Measurements from ENCODE around the gene MAP9.

- TF ChIP-seq JUNB (IDR thresholded peaks at IDR 0.05) (no peak), NR2C2 (IDR thresholded peaks at IDR 0.05; ENCODE audit: borderline replicate concordance, control insufficient read depth, insufficient read length, low read depth) (no peak), MYC (IDR thresholded peaks at IDR 0.05; ENCODE audit: insufficient read depth, insufficient read length, insufficient replicate concordance, low read length, severe bottlenecking) (no peak), ZZZ3 (IDR thresholded peaks at IDR 0.05; ENCODE audit: control insufficient read depth, insufficient read length, low read depth) (no peak), MLLT1 (IDR thresholded peaks at IDR 0.05) (no peak), MTA2 (IDR thresholded peaks at IDR 0.05; ENCODE audit: low read depth) (no peak), YY1 (IDR thresholded peaks at IDR 0.05; ENCODE audit: low read depth, low read length) (no peak), ZNF274 (IDR thresholded peaks at IDR 0.05; ENCODE audit: insufficient read depth, insufficient read length) (no peak), CEBPB (IDR thresholded peaks at IDR 0.05; ENCODE audit: borderline replicate concordance in 1 of 2, low read depth in 2 of 2, low read length in 2 of 2) (no peak)
- TF ChIP-seq, protein P1, sequence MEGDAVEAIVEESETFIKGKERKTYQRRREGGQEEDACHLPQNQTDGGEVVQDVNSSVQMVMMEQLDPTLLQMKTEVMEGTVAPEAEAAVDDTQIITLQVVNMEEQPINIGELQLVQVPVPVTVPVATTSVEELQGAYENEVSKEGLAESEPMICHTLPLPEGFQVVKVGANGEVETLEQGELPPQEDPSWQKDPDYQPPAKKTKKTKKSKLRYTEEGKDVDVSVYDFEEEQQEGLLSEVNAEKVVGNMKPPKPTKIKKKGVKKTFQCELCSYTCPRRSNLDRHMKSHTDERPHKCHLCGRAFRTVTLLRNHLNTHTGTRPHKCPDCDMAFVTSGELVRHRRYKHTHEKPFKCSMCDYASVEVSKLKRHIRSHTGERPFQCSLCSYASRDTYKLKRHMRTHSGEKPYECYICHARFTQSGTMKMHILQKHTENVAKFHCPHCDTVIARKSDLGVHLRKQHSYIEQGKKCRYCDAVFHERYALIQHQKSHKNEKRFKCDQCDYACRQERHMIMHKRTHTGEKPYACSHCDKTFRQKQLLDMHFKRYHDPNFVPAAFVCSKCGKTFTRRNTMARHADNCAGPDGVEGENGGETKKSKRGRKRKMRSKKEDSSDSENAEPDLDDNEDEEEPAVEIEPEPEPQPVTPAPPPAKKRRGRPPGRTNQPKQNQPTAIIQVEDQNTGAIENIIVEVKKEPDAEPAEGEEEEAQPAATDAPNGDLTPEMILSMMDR (IDR thresholded peaks at IDR 0.05 in 2 of 3, conservative IDR thresholded peaks at IDR 0.05 in 1 of 3; ENCODE audit: control insufficient read depth in 2 of 3, extremely low read depth in 1 of 3, insufficient read depth in 1 of 3, low read depth in 3 of 3, low read length in 3 of 3), result no peak
Measured at GRCh38 chr4:155319516-155319915, 57.2 kb downstream of the MAP9 start.

All from GM12878 (cell line).